Activated T-cell treated with anti-CD3 and anti-CD28 coated beads, Interleukin-2, amount 50 U/mL, for 72 hours (primary cell): ENCODE measurements around the gene CUL3. TPM values are rescaled to one million over a fixed set of nuclear protein-coding genes. Genes with fewer than 3 reads are reported as not detected.

Source experiments
- ATAC-seq, 2 donors: fragments of 150-1000 bp; cut with Tn5 transposase; replicated peaks in 1 of 2; 2 replicates each; pipeline ENCODE4 v1.10.0; 2021; ENCODE audit warnings: moderate library complexity in 2 of 2, mild to moderate bottlenecking in 1 of 2
- DNase-seq, 2 donors: peaks; one replicate each; pipeline ENCODE4 v3.0.0; 2021 to 2022; ENCODE audit warnings: mixed read lengths in 1 of 2
- H3K27ac Mint-ChIP-seq: one replicate; pipeline ENCODE4 v1.8.0; 2022; ENCODE audit warnings: mild to moderate bottlenecking, moderate library complexity, mixed read lengths
- H3K27me3 Mint-ChIP-seq: one replicate; pipeline ENCODE4 v1.8.0; 2022; ENCODE audit warnings: low read depth, mixed read lengths
- H3K36me3 Mint-ChIP-seq, 2 donors: one replicate each; pipeline ENCODE4 v1.8.0; 2022; ENCODE audit warnings: mixed read lengths in 2 of 2, mild to moderate bottlenecking in 1 of 2; ENCODE audit not compliant: insufficient read depth in 2 of 2
- H3K4me1 Mint-ChIP-seq: one replicate; pipeline ENCODE4 v1.8.0; 2022; ENCODE audit warnings: low read depth, mixed read lengths
- H3K4me3 Mint-ChIP-seq, 2 donors: one replicate each; pipeline ENCODE4 v1.8.0; 2022; ENCODE audit warnings: mild to moderate bottlenecking in 2 of 2, mixed read lengths in 2 of 2, moderate library complexity in 2 of 2
- H3K9me3 Mint-ChIP-seq, 2 donors: one replicate each; pipeline ENCODE4 v1.8.0; 2022; ENCODE audit warnings: mixed read lengths in 2 of 2
- total RNA-seq, 2 donors: library from RNA; stranded (reverse); gene quantifications; one replicate each; pipeline ENCODE4 v1.2.3, GENCODE V29; 2022

CUL3 gene
- total RNA-seq, 2 donors from 2014 or later: 61.4 to 68.5 TPM

DNA sequence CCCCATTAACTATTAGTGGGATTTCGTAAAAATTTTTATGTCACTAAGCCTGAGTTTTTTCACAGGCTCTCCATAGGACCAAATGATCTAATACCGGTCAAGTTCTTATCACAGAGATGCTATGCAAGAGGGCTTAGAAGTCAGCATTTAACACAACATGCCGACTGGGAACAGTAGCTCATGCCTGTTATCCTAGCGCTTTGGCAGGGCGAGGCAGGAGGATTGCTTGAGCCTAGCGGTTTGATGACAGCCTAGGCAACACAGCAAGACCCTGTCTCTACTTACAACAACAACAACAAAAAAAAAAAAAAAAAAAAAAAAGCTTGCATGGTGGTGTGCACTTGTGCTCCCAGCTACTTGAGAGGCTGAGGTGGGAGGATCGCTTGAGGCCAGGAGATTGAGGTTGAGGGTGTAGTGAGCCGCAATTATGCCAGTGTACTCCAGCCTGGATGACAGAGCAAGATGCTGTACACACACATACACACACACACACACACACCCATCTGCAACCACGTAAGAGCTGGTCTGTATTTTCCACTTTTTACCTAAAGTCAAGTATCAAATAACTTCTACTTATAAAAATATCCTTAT lies 115.7 kb downstream of the CUL3 start:
- no peaks in the 10 kb centered on the region for H3K27me3 Mint-ChIP-seq

GRCh38 chr2:224466304-224466895 lies 118.8 kb downstream of the CUL3 start:
- ATAC-seq (no peak), DNase-seq (no peak)
- Mint-ChIP-seq H3K9me3 (peaks cover 3% of the 10 kb centered on the region in 2 donors), H3K4me3 (no peak overlapping the region), H3K4me1 (no peaks in the 10 kb centered on the region), H3K27ac (no peak overlapping the region), H3K36me3 (no peaks in the 10 kb centered on the region), H3K27me3 (no peaks in the 10 kb centered on the region)

More for the DNA sequence above, 115.7 kb downstream of the CUL3 start:
- DNase-seq (no peak), ATAC-seq (no peak)
- H3K9me3 Mint-ChIP-seq: peaks cover 0 to 2% of the 10 kb centered on the region in 2 donors
- H3K27ac Mint-ChIP-seq: no peak overlapping the region
- H3K4me3 Mint-ChIP-seq: no peak overlapping the region
- no peaks in the 10 kb centered on the region for H3K4me1 Mint-ChIP-seq
- peaks cover 0 to 2% of the 10 kb centered on the region in 2 donors for H3K36me3 Mint-ChIP-seq

DNA sequence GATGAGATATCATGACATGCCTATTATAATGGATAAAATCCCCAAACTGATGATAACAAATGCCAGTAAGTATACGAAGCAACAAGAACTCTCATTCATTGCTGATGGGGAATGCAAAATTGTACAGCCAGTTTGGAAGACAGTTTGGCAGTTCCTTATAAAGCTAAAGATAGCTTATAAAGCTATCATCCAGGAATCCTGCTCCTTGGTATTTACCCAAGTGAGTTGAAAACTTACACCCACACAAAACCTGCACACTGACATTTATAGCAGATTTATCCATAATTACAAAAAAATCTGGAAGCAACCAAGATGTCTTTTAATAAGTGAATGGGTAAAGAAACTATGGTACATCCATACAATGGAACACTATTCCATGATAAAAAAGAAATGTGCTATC lies 123.8 kb downstream of the CUL3 start:
- peaks cover 3 to 5% of the 10 kb centered on the region in 2 donors for H3K9me3 Mint-ChIP-seq
- H3K36me3 Mint-ChIP-seq: peaks cover 1 to 3% of the 10 kb centered on the region in 2 donors
- H3K27me3 Mint-ChIP-seq: no peaks in the 10 kb centered on the region
- no peak overlapping the region for H3K27ac Mint-ChIP-seq
- no peak for ATAC-seq
- no peak overlapping the region for H3K4me3 Mint-ChIP-seq
- DNase-seq: no peak
- no peaks in the 10 kb centered on the region for H3K4me1 Mint-ChIP-seq

DNA sequence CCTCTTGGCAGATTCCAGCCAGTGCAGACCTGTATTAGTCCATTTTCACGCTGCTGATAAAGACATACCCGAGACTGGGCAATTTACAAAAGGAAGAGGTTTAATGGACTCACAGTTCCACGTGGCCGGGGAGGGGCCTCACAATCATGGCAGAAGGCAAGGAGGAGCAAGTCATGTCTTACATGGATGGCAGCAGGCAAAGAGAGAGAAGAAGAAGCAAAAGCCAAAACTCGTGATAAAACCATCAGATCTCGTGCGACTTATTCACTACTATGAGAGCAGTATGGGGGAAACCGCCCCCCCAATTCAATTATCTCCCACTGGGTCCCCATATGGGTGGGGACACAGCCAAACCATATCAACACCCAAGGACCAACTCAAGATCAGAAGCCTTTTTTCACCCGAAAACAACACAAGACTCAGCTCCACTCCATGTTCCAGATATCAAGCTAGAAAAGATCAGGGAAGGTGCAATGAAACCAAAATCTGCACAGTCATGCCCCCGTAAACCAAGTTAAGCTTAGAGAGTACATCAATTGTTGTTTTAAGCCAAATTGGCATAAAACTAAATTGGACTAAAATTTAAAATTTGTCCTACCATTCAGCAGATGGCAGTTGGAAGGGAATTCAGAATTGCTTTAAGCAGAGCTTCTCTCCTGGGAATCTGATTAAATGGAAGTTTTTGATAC lies 127.6 kb downstream of the CUL3 start:
- Mint-ChIP-seq H3K4me1 (no peaks in the 10 kb centered on the region), H3K27ac (no peak overlapping the region), H3K27me3 (no peaks in the 10 kb centered on the region), H3K36me3 (peaks cover 1 to 4% of the 10 kb centered on the region in 2 donors), H3K4me3 (no peak overlapping the region), H3K9me3 (peaks cover 0 to 2% of the 10 kb centered on the region in 2 donors)
- ATAC-seq (no peak), DNase-seq (no peak)

DNA sequence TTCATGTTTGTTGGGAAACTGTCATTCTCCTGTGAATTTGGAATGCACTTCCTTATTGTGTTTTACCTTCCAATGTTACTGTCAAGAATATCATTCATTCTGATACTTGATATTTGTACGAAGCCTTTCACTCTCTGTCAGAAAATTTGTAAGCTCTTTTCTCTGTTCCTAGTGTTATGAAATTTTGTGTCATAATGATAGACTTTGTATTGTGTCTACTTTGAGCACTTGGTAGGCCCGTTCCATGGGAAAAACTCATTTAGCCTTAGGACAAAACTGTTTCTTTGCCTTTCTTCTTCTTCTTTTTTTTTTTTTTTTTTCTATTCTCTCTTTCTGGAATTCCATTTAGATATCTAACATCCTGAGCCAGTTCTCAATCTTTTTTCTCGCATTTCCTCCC lies 131.3 kb downstream of the CUL3 start:
- Mint-ChIP-seq H3K27me3 (peaks cover 6% of the 10 kb centered on the region), H3K36me3 (peaks cover 1 to 4% of the 10 kb centered on the region in 2 donors), H3K4me1 (no peaks in the 10 kb centered on the region), H3K27ac (no peak overlapping the region), H3K9me3 (peaks cover 0 to 2% of the 10 kb centered on the region in 2 donors), H3K4me3 (no peak overlapping the region)
- DNase-seq: no peak
- ATAC-seq: no peak

GRCh38 chr2:224449212-224450147 lies 135.7 kb downstream of the CUL3 start:
- ATAC-seq (no peak), DNase-seq (no peak)
- H3K27me3 Mint-ChIP-seq: peaks cover 9% of the 10 kb centered on the region
- no peak overlapping the region for H3K4me3 Mint-ChIP-seq
- H3K9me3 Mint-ChIP-seq: no peaks in the 10 kb centered on the region
- H3K36me3 Mint-ChIP-seq: no peaks in the 10 kb centered on the region
- H3K4me1 Mint-ChIP-seq: no peaks in the 10 kb centered on the region
- no peak overlapping the region for H3K27ac Mint-ChIP-seq

- Mint-ChIP-seq H3K27ac (no peak overlapping the region), H3K27me3 (peaks cover 22% of the 10 kb centered on the region), H3K4me3 (no peak overlapping the region), H3K4me1 (peaks cover 7% of the 10 kb centered on the region), H3K9me3 (no peaks in the 10 kb centered on the region), H3K36me3 (no peaks in the 10 kb centered on the region)
- no peak for DNase-seq
- no peak for ATAC-seq
Observed at GRCh38 chr2:224448236-224448635, 136.9 kb downstream of the CUL3 start.

GRCh38 chr2:224444783-224445182 lies 140.4 kb downstream of the CUL3 start:
- Mint-ChIP-seq H3K4me3 (no peak overlapping the region), H3K4me1 (peaks cover 16% of the 10 kb centered on the region), H3K27ac (no peak overlapping the region), H3K36me3 (peaks cover 0 to 6% of the 10 kb centered on the region in 2 donors), H3K9me3 (no peaks in the 10 kb centered on the region), H3K27me3 (peaks cover 52% of the 10 kb centered on the region)
- no peak for DNase-seq
- ATAC-seq: no peak

GRCh38 chr2:224444021-224444420 lies 141.1 kb downstream of the CUL3 start:
- H3K4me1 Mint-ChIP-seq: peaks cover 16% of the 10 kb centered on the region
- peaks cover 0 to 6% of the 10 kb centered on the region in 2 donors for H3K36me3 Mint-ChIP-seq
- no peak overlapping the region for H3K27ac Mint-ChIP-seq
- ATAC-seq: no peak
- DNase-seq: no peak
- H3K4me3 Mint-ChIP-seq: peak overlapping the region in 1 of 2 donors; percentile 22
- peaks cover 53% of the 10 kb centered on the region for H3K27me3 Mint-ChIP-seq
- no peaks in the 10 kb centered on the region for H3K9me3 Mint-ChIP-seq

DNA sequence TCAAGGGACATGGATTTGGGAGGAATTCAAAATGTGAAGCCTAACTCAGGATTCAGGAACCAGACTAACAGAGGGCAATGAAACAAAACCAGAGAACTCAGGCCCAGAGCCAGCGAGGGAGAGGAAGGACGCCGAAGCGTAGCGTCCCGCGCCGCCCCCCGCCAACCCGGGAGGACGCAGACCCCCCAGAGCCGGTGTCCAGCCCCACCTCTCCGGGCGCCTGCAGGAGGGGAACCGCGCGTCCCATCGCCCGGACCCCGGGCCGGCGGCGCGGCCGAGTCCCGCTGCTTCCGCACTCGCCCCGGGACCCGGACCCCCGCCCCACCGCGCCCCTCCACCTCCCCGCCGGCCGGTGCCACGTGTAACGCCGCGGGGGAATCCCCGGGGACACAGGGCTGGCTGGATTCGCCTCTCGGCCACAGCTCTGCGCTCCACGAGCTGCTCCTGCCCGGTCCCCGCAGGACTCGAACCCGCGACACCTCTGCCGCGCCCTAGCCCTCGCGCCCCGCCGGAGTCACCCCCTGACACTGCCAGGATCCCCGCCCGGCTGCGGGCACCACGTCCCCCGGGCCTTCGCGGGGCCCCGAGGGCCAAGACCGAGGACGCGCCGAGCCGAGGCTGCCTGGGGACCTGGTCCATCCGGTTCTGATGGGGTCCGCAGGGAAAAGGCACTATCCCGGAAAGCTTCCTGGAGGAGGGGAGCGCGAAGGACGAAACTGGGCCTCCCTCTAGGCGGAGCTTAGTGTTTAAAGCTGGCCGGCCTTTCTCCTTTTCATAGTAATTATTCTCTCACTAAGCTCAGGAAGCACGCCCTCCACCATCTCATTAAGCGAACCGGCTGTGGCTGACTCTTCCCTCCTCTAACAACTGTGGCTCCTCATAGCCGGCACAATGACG lies 142.8 kb downstream of the CUL3 start:
- peak overlapping the region; percentile 56 for H3K27ac Mint-ChIP-seq
- peak; percentile 8 to 13 for DNase-seq

DNA sequence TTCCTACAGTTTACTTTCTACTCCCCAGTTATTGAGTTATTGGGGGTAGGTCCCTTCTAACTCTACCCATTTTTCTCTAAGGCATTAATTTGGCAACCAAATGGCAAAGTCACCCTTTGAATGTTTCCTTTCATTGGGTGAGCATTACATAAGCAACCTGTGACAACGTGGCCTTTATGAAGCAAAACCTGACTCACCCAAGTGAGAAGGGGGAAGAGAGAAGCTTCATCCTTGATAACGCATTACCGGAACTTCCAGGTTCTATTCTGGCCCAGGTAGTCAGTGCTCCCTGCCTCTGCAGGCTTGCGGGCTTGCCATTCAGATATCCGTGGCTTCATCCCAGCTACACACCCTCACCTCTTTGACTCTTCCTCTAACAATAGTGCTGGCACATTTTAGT lies 144.2 kb downstream of the CUL3 start:
- ATAC-seq (no peak), DNase-seq (no peak)
- Mint-ChIP-seq H3K9me3 (no peaks in the 10 kb centered on the region), H3K27me3 (peaks cover 58% of the 10 kb centered on the region), H3K4me3 (peak overlapping the region; percentile 83 to 89), H3K27ac (no peak overlapping the region), H3K36me3 (peaks cover 0 to 6% of the 10 kb centered on the region in 2 donors), H3K4me1 (peaks cover 25% of the 10 kb centered on the region)

More for the DNA sequence above, 142.8 kb downstream of the CUL3 start:
- Mint-ChIP-seq H3K9me3 (no peaks in the 10 kb centered on the region), H3K36me3 (peaks cover 0 to 6% of the 10 kb centered on the region in 2 donors), H3K4me1 (peaks cover 16% of the 10 kb centered on the region), H3K4me3 (peak overlapping the region; percentile 83 to 89), H3K27me3 (peaks cover 58% of the 10 kb centered on the region)
- peak; percentile 53 to 60 for ATAC-seq

DNA sequence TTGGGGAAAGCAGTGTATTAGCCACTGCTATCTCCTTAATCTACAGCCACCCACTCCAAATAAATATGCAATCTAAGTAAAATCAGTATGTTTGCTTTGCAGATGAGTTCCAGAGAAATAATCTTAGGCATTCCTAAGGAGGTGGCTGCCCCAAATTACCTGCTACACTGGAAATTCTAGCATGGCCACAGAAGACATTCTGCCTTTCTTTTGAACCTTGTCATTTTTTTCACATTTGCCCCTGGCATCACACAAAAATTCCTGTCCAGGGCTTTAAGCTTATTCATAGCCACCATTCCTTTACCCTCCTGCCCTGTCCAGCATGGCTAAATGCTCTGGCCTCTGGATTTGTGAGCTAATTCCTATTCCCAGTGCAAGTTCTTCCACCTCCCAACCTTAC lies 146.4 kb downstream of the CUL3 start:
- no peak for ATAC-seq
- peaks cover 0 to 6% of the 10 kb centered on the region in 2 donors for H3K36me3 Mint-ChIP-seq
- H3K4me1 Mint-ChIP-seq: peaks cover 22% of the 10 kb centered on the region
- DNase-seq: no peak
- no peak overlapping the region for H3K27ac Mint-ChIP-seq
- peaks cover 49% of the 10 kb centered on the region for H3K27me3 Mint-ChIP-seq
- H3K9me3 Mint-ChIP-seq: no peaks in the 10 kb centered on the region
- H3K4me3 Mint-ChIP-seq: no peak overlapping the region
